K562 (cell line): ENCODE data around the gene ANKRD24. TPM values are rescaled to one million over a fixed set of nuclear protein-coding genes. Genes with fewer than 3 reads are reported as not detected.

ENCODE experiments used
- ATAC-seq: fragments of 200-7000 bp; cut with Tn5 transposase; 3 replicates; pipeline ENCODE4 v1.9.1; 2020; ENCODE audit warnings: moderate library complexity
- BruUV-seq: library from RNA; stranded (reverse); fragments of 400-500 nt; replicated peaks from 2 replicates; lab custom pipeline; 2021; lab: Mats Ljungman, UMichigan
- CTCF ChIA-PET: fragments of 300-600 bp; formaldehyde crosslinking; extraction: SDS; loops from one replicate; lab custom pipeline; 2021; ENCODE audit warnings: low intra/inter-chr PET ratio; lab: Yijun Ruan, JAX
- POLR2A ChIA-PET: fragments of 300-600, 350-650 bp; sonication (Branson Sonifier 250); formaldehyde crosslinking; extraction: SDS; loops from one replicate; lab custom pipeline; 2021; ENCODE audit warnings: antibody characterized with exemption, inconsistent platforms; lab: Yijun Ruan, JAX
- DNase-seq, 4 experiments: peaks; one replicate each; pipeline versions ENCODE4 v3.0.0 to v3.0.0-alpha.2; 2011 to 2018; ENCODE audit warnings: low spot score in 3 of 4, mixed read lengths in 3 of 4; ENCODE audit errors: extremely low read depth in 1 of 4
- FAIRE-seq: peaks from 2 replicates; lab custom pipeline; 2011; peaks lifted over from hg19 to GRCh38; lab: Jason Lieb, UNC
- H2AFZ ChIP-seq: 2 replicates; pipeline ENCODE4 v1.6.0; 2011; ENCODE audit warnings: low read depth, low read length, control low read depth, inconsistent platforms
- H3K27ac ChIP-seq: fragments of 200-600 bp; 3 replicates; pipeline ENCODE4 v1.8.0; 2011; ENCODE audit warnings: low read depth, mild to moderate bottlenecking, control low read depth, inconsistent platforms, low read length, moderate library complexity, mixed read lengths; ENCODE audit errors: extremely low read depth
- H3K27me3 ChIP-seq, 2 experiments: fragments of 300-600 bp in 1 of 2; 2 replicates in 1 of 2; 3 replicates in 1 of 2; pipeline versions ENCODE4 v1.6.0 to v1.8.0; 2011; ENCODE audit warnings: inconsistent platforms in 2 of 2, low read length in 2 of 2, mild to moderate bottlenecking in 1 of 2, mixed read lengths in 1 of 2, moderate library complexity in 1 of 2; ENCODE audit not compliant: control insufficient read depth in 2 of 2, insufficient read depth in 2 of 2
- H3K36me3 ChIP-seq: fragments of 300-600 bp; 3 replicates; pipeline ENCODE4 v1.8.0; 2011; ENCODE audit warnings: mild to moderate bottlenecking, low read length, inconsistent platforms; ENCODE audit not compliant: control insufficient read depth, insufficient read depth
- H3K4me1 ChIP-seq, 2 experiments: fragments of 200-600 bp in 1 of 2; replicated peaks in 1 of 2; 2 replicates in 1 of 2; 3 replicates in 1 of 2; pipeline versions ENCODE4 v1.5.1 to v1.8.0; 2011; ENCODE audit warnings: inconsistent platforms in 2 of 2, low read length in 2 of 2, mild to moderate bottlenecking in 1 of 2, mixed read lengths in 1 of 2, moderate library complexity in 1 of 2; ENCODE audit not compliant: control insufficient read depth in 2 of 2, insufficient read depth in 2 of 2
- H3K4me2 ChIP-seq: 2 replicates; pipeline ENCODE4 v1.6.1; 2011; ENCODE audit warnings: low read length, control low read depth, inconsistent platforms, mixed read lengths; ENCODE audit not compliant: insufficient read depth
- H3K4me3 ChIP-seq: fragments of 200-600 bp; sonication (generic), shearing (Covaris generic); 2 replicates; pipeline ENCODE4 v1.5.1; 2016; ENCODE audit warnings: control low read depth, inconsistent platforms
- H3K79me2 ChIP-seq: fragments of 200-600 bp; 3 replicates; pipeline ENCODE4 v1.8.0; 2011; ENCODE audit warnings: low read length, inconsistent platforms; ENCODE audit not compliant: control insufficient read depth, insufficient read depth
- H3K9ac ChIP-seq, 2 experiments: 2 replicates each; pipeline versions ENCODE4 v1.6.0 to v1.6.1; 2011; ENCODE audit warnings: low read depth in 2 of 2, low read length in 2 of 2, control low read depth in 1 of 2, inconsistent platforms in 1 of 2, mild to moderate bottlenecking in 1 of 2, mixed read lengths in 1 of 2; ENCODE audit not compliant: insufficient read depth in 1 of 2
- H3K9me1 ChIP-seq: one replicate; pipeline ENCODE4 v1.6.0; 2011; ENCODE audit warnings: inconsistent platforms, mild to moderate bottlenecking, low read length, moderate library complexity; ENCODE audit not compliant: control insufficient read depth, insufficient read depth
- H3K9me3 ChIP-seq: replicated peaks from 2 replicates; pipeline ENCODE4 v1.5.1; 2011; ENCODE audit warnings: low read depth, low read length, inconsistent platforms; ENCODE audit not compliant: control insufficient read depth, insufficient read depth
- H4K20me1 ChIP-seq: replicated peaks from 2 replicates; pipeline ENCODE4 v1.6.1; 2011; ENCODE audit warnings: low read length, inconsistent platforms, mixed read lengths; ENCODE audit not compliant: control insufficient read depth, insufficient read depth
- ADNP ChIP-seq: fragments of 200-800 bp; sonication (Bioruptor generic); IDR thresholded peaks from 2 replicates; pipeline ENCODE4 v1.6.1; 2016; ENCODE audit warnings: missing genetic modification characterization, missing compliant biosample characterization
- CBX5 ChIP-seq: IDR thresholded peaks from 2 replicates; pipeline ENCODE4 v1.6.1; 2014; ENCODE audit warnings: low read depth, borderline replicate concordance
- FUS ChIP-seq: fragments of 200-400 bp; formaldehyde crosslinking; optimal IDR thresholded peaks from 2 replicates; pipeline ENCODE3; 2017; ENCODE audit warnings: low read depth, low read length
- KAT8 ChIP-seq: fragments of 450-650 bp; IDR thresholded peaks from 2 replicates; pipeline ENCODE4 v1.6.1; 2016; ENCODE audit warnings: low read depth, mild to moderate bottlenecking
- KLF13 ChIP-seq: fragments of 450-650 bp; IDR thresholded peaks from 2 replicates; pipeline ENCODE4 v1.6.1; 2016; ENCODE audit warnings: missing genetic modification characterization, low read depth, mild to moderate bottlenecking, missing compliant biosample characterization, moderate library complexity, borderline replicate concordance
- MIER1 ChIP-seq: fragments of 450-650 bp; IDR thresholded peaks from 2 replicates; pipeline ENCODE4 v1.6.1; 2016; ENCODE audit warnings: antibody characterized with exemption, mild to moderate bottlenecking, low read depth
- NFYB ChIP-seq: IDR thresholded peaks from 2 replicates; pipeline ENCODE4 v1.6.1; 2011; ENCODE audit warnings: mild to moderate bottlenecking, moderate library complexity; ENCODE audit not compliant: insufficient read length; ENCODE audit errors: extremely low read depth
- NR2C1 ChIP-seq, 2 experiments: fragments of 450-650 bp; IDR thresholded peaks; 2 replicates each; pipeline ENCODE4 v1.6.1; 2017; ENCODE audit warnings: mild to moderate bottlenecking in 2 of 2, antibody characterized with exemption in 1 of 2, inconsistent platforms in 1 of 2, missing compliant biosample characterization in 1 of 2, missing genetic modification characterization in 1 of 2
- NR2C2 ChIP-seq, 2 experiments: fragments of 200-800 bp in 1 of 2; sonication (Bioruptor generic) in 1 of 2; sonication (generic) in 1 of 2; formaldehyde crosslinking in 1 of 2; IDR thresholded peaks; 2 replicates each; pipeline versions ENCODE4 v1.6.1 to v1.8.0; 2016 to 2022; ENCODE audit warnings: mild to moderate bottlenecking in 1 of 2, missing compliant biosample characterization in 1 of 2, missing genetic modification characterization in 1 of 2, missing genetic modification reagents in 1 of 2
- PRMT5 ChIP-seq: sonication (generic); formaldehyde crosslinking; IDR thresholded peaks from 2 replicates; pipeline ENCODE4 v1.5.0; 2020; ENCODE audit warnings: missing genetic modification reagents
- RUNX1 ChIP-seq: sonication (generic); IDR thresholded peaks from 2 replicates; pipeline ENCODE4 v1.6.1; 2016; ENCODE audit warnings: antibody characterized with exemption, low read depth
- TARDBP ChIP-seq: fragments of 450-650 bp; IDR thresholded peaks from 2 replicates; pipeline ENCODE4 v1.6.1; 2016
- YY1 ChIP-seq, 3 experiments: IDR thresholded peaks; 2 replicates each; pipeline ENCODE4 v1.6.1; 2011; ENCODE audit warnings: low read length in 2 of 3, mild to moderate bottlenecking in 2 of 3, moderate library complexity in 2 of 3, borderline replicate concordance in 1 of 3, control low read depth in 1 of 3, low read depth in 1 of 3; ENCODE audit not compliant: insufficient read depth in 3 of 3, insufficient replicate concordance in 2 of 3, control insufficient read depth in 1 of 3, insufficient read length in 1 of 3; ENCODE audit errors: extremely low read depth in 1 of 3
- ZFP36 ChIP-seq: fragments of 150-350 bp; IDR thresholded peaks from 2 replicates; pipeline ENCODE4 v1.6.1; 2018; ENCODE audit warnings: low read length, low read depth; ENCODE audit not compliant: partially characterized antibody
- ZFP91 ChIP-seq: sonication (generic); formaldehyde crosslinking; IDR thresholded peaks from 2 replicates; pipeline ENCODE4 v1.8.0; 2022; ENCODE audit warnings: mild to moderate bottlenecking, missing genetic modification reagents
- ZNF431 ChIP-seq: sonication (generic); formaldehyde crosslinking; IDR thresholded peaks from 2 replicates; pipeline ENCODE4 v1.8.0; 2022; ENCODE audit warnings: mild to moderate bottlenecking, missing genetic modification reagents
- WGBS: fragments of 100-300 bp; shearing (Covaris generic); methylation state at CpG from one replicate; pipeline ENCODE4 v1.1.6; 2016; ENCODE audit warnings: low coverage, mixed read lengths; ENCODE audit not compliant: insufficient coverage; ENCODE audit errors: missing lambda C conversion rate; 5-methylcytosine and 5-hydroxymethylcytosine counted together
- in situ Hi-C: fragments of 300-500 bp; cut with MboI; formaldehyde crosslinking; loops from 4 replicates; pipeline ENCODE4 v1.15.0; 2018; ENCODE audit warnings: inconsistent platforms, mixed read lengths
- intact Hi-C: fragments of 100-400 bp; cut with micrococcal nuclease; formaldehyde crosslinking; loops from 2 replicates; pipeline ENCODE4 v1.14.2; 2022
- polyA plus RNA-seq, 8 experiments: library from polyadenylated mRNA; depleted of rRNA in 4 of 8; stranded (reverse) in 5 of 8; unstranded in 3 of 8; fragments of >200 nt; fragmentation: Nextera tagmentation in 2 of 8; fragmentation: Illumina TruSeq in 1 of 8; extraction: Ambion mirVana in 2 of 8; extraction: Trizol in 1 of 8; gene quantifications; 2 replicates each; pipeline versions ENCODE4 v1.2.1 to v1.2.3, GENCODE V29; 2011 to 2014; ENCODE audit warnings: inconsistent platforms in 1 of 8, missing spikeins in 1 of 8
- total RNA-seq, 7 experiments: library from RNA; depleted of rRNA in 6 of 7; stranded (reverse); fragments of >200 nt in 6 of 7; fragmentation: Illumina TruSeq in 2 of 7; extraction: Trizol in 2 of 7; gene quantifications; 2 replicates each; pipeline versions ENCODE4 v1.2.1 to v1.2.3, GENCODE V29; 2011 to 2021; ENCODE audit warnings: low replicate concordance in 1 of 7

ANKRD24 gene
- total and polyA plus RNA-seq, 9 of the 15 experiments (the other 6 are each of a cell fraction or from before 2014, with no cell fraction given), result 0.07 to 0.12 (median 0.09) TPM; not detected in 5

GRCh38 chr19:4246767-4247593 lies 64.5 kb downstream of the ANKRD24 start, which contains the start of gene YJU2 (continued):
- TF ChIP-seq ZFP36 (no peak), NR2C1 (IDR thresholded peaks at IDR 0.05) (peak; percentile 77), NR2C1 (tag; IDR thresholded peaks at IDR 0.05) (peak; percentile 70), ZFP91 (no peak), PRMT5 (CRISPR knock-in tag) (no peak), KAT8 (peak; percentile 59; the same call in 1 of the 2 replicates), TARDBP (peak; percentile 70; the same call in 1 of the 2 replicates), RUNX1 (no peak), NFYB (peak; percentile 100)

- FAIRE-seq, result no peak
- POLR2A ChIA-PET, result interaction anchor here (0.6 to 2.7 kb wide), 3 partner anchors 9 to 143 kb away, joined by 3 to 9 read pairs (median 4); partner anchors contain the start of gene YJU2
- Histone ChIP-seq H2AFZ (no peak overlapping the region), H3K27me3 (no peaks in the 10 kb centered on the region), H3K9me1 (no peaks in the 10 kb centered on the region), H3K9ac (no peak overlapping the region), H3K79me2 (no peaks in the 10 kb centered on the region), H3K4me2 (no peak overlapping the region), H4K20me1 (no peaks in the 10 kb centered on the region), H3K4me1 (peaks cover 0 to 5% of the 10 kb centered on the region in 2 experiments; a peak in 1 of 5 replicates), H3K4me3 (no peak overlapping the region), H3K27ac (no peak overlapping the region), H3K36me3 (peaks cover 66% of the 10 kb centered on the region; the same call in 2 of the 3 replicates), H3K9me3 (peaks cover 9% of the 10 kb centered on the region)
- peak in 3 of 4 experiments; percentile 11 to 42 (median 28) for DNase-seq
- CTCF ChIA-PET, result no interaction called here
- WGBS, result 92% methylated on average over 4 of the region's 4 CpGs
- in situ Hi-C loops, result no loop called here
- peak; percentile 73 for ATAC-seq
- intact Hi-C loops, result no loop called here
- BruUV-seq, result no TSS peak
- TF ChIP-seq ZNF431 (CRISPR knock-in tag) (no peak), KLF13 (tag) (no peak), NR2C2 (CRISPR knock-in tag; IDR thresholded peaks at IDR 0.05) (no peak), NR2C2 (tag; IDR thresholded peaks at IDR 0.05) (no peak), YY1 (IDR thresholded peaks at IDR 0.05; ENCODE audit: borderline replicate concordance in 1 of 3, control insufficient read depth in 1 of 3, extremely low read depth in 1 of 3, insufficient read depth in 3 of 3, insufficient read length in 1 of 3, insufficient replicate concordance in 2 of 3, low read depth in 1 of 3, low read length in 2 of 3) (peak; percentile 12 to 88 (median 75)), ADNP (tag) (no peak), CBX5 (peak; percentile 82; the same call in 1 of the 2 replicates), MIER1 (no peak), ZFP36 (peak; percentile 67), FUS (no peak)
Measured at GRCh38 chr19:4256563-4256962, 74.1 kb downstream of the ANKRD24 start.
